ENCODE data around the gene KRT77.

DNA sequence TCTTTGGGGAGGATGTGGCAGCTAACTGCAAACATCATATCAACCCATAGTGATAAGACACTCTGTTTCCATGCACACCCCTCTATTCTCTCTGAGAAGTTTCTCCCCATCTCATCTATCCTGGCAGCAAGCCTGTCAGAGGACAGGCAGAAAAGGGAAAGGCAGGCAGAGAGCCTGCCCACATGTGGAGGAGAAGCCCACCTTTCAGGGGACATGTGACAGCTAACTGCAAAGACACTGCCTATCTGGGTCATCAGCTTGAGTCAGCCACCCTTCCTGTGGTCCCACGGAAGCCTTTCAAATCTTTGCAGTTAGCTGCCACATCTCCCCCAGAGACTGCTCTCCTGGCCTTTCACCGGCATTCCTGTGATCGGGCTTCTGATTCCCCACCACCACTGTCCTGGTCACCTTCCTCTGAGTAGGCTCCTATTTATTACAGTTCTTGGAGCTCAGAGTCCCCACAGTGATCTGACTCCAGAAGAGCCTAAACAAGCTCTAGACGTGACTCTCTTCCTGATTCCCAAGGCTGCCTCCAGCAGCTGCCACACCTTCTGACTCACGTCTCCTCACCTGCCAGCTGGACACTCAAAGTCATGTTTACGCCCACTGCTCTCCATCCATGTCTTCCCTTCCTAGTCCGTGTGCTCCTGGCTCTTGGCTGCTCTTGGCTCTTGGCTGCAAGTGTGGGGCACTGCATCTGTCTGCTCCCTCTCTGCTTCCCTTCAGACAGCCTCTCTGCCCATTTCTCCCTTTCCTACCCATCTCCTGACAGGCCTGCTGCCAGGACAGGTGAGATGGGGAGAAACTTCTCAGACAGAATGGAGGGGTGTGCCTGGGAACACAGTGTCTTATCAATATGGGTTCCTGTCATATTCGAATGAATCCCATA lies 15.6 kb downstream of the KRT77 start:
- TF ChIP-seq, protein P1, sequence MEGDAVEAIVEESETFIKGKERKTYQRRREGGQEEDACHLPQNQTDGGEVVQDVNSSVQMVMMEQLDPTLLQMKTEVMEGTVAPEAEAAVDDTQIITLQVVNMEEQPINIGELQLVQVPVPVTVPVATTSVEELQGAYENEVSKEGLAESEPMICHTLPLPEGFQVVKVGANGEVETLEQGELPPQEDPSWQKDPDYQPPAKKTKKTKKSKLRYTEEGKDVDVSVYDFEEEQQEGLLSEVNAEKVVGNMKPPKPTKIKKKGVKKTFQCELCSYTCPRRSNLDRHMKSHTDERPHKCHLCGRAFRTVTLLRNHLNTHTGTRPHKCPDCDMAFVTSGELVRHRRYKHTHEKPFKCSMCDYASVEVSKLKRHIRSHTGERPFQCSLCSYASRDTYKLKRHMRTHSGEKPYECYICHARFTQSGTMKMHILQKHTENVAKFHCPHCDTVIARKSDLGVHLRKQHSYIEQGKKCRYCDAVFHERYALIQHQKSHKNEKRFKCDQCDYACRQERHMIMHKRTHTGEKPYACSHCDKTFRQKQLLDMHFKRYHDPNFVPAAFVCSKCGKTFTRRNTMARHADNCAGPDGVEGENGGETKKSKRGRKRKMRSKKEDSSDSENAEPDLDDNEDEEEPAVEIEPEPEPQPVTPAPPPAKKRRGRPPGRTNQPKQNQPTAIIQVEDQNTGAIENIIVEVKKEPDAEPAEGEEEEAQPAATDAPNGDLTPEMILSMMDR (IDR thresholded peaks at IDR 0.05), result no peak
- no peak for TF ChIP-seq POLR2A (IDR thresholded peaks at IDR 0.05)

Data from lower leg skin (tissue), 3 donors.